H1 (cell line): ENCODE results near the gene CBY1. TPM values are rescaled to one million over a fixed set of nuclear protein-coding genes. Genes with fewer than 3 reads are reported as not detected.

Experiments
- CEBPB ChIP-seq: IDR thresholded peaks from 2 replicates; pipeline ENCODE4 v1.6.1; 2012; ENCODE audit warnings: low read depth, low read length
- FOSL1 ChIP-seq: IDR thresholded peaks from 2 replicates; pipeline ENCODE4 v1.6.1; 2011; ENCODE audit warnings: mild to moderate bottlenecking, low read depth, low read length, moderate library complexity; ENCODE audit not compliant: insufficient read depth
- KDM1A ChIP-seq: fragments of 200-600, 300-600 bp; sonication (generic); IDR thresholded peaks from 2 replicates; pipeline ENCODE4 v1.7.1; 2016; ENCODE audit warnings: mild to moderate bottlenecking, low read length, borderline replicate concordance
- MAFK ChIP-seq: IDR thresholded peaks from 2 replicates; pipeline ENCODE4 v1.6.1; 2012; ENCODE audit warnings: low read depth, mild to moderate bottlenecking, improper control_type of control experiment, low read length
- RBBP5 ChIP-seq: IDR thresholded peaks from 2 replicates; pipeline ENCODE4 v1.7.1; 2012; ENCODE audit warnings: low read depth, mild to moderate bottlenecking, inconsistent platforms, low read length, moderate library complexity, borderline replicate concordance
- polyA plus RNA-seq, 7 experiments: library from polyadenylated mRNA; depleted of rRNA in 3 of 7; stranded (reverse) in 5 of 7; unstranded in 2 of 7; fragments of >200 nt in 5 of 7; fragments of 200-250 nt in 2 of 7; gene quantifications; 1 replicate in 5 of 7; 2 replicates in 1 of 7; 4 replicates in 1 of 7; pipeline versions ENCODE4 v1.2.1 to v1.2.3, GENCODE V29; 2011 to 2013; ENCODE audit warnings: missing spikeins in 2 of 7, mixed read lengths in 2 of 7
- total RNA-seq: library from RNA; stranded (reverse); fragmentation: NEBNext Ultra II Directional; extraction: Animal tissue kit (Norgen Biotek cat#: 25700); gene quantifications from 2 replicates; pipeline ENCODE4 v1.2.1, GENCODE V29; 2021

Gene CBY1
- total and polyA plus RNA-seq, 2 of the 8 experiments (the other 6 are each of a cell fraction or from before 2014, with no cell fraction given) = 23.2 to 30.2 TPM

- TF ChIP-seq RBBP5 (no peak), KDM1A (no peak), MAFK (no peak), CEBPB (no peak), FOSL1 (no peak)
- TF ChIP-seq, all 59 proteins: peak for 0
These were observed 42.7 kb downstream of the CBY1 start (continued) for GRCh38 chr22:38699143-38699542.
